HEK293 (cell line): Measurements from ENCODE around the gene TSTD1.
"Not testable (repeated sequence)": the region's sequence is repeated elsewhere in the genome, so short reads cannot be mapped to it uniquely, and the experiment has no call there.

ENCODE experiments used
- HOXA7 ChIP-seq: sonication (generic); formaldehyde crosslinking; IDR thresholded peaks from 2 replicates; pipeline ENCODE4 v1.8.1; 2022; ENCODE audit warnings: missing genetic modification reagents, borderline replicate concordance
- KLF16 ChIP-seq: fragments of 450-650 bp; formaldehyde crosslinking; IDR thresholded peaks from 2 replicates; pipeline ENCODE4 v1.5.1; 2017; ENCODE audit warnings: missing biosample characterization, missing genetic modification characterization
- MZF1 ChIP-seq: fragments of 450-650 bp; formaldehyde crosslinking; IDR thresholded peaks from 2 replicates; pipeline ENCODE4 v1.5.1; 2017; ENCODE audit warnings: missing biosample characterization, missing genetic modification characterization, borderline replicate concordance
- SP2 ChIP-seq: fragments of 450-650 bp; formaldehyde crosslinking; IDR thresholded peaks from 2 replicates; pipeline ENCODE4 v1.5.1; 2016; ENCODE audit warnings: missing biosample characterization, missing genetic modification characterization
- TCF7L2 ChIP-seq: IDR thresholded peaks from 2 replicates; pipeline ENCODE4 v1.6.1; 2011; ENCODE audit warnings: low read depth, mild to moderate bottlenecking, inconsistent platforms, low read length, moderate library complexity, borderline replicate concordance
- TRIM28 ChIP-seq: IDR thresholded peaks from 2 replicates; pipeline ENCODE4 v1.6.1; 2011; ENCODE audit warnings: low read length, control low read depth, borderline replicate concordance
- ZNF221 ChIP-seq: fragments of 450-650 bp; formaldehyde crosslinking; IDR thresholded peaks from 2 replicates; pipeline ENCODE4 v1.5.1; 2017; ENCODE audit warnings: missing biosample characterization, missing genetic modification characterization, borderline replicate concordance
- ZNF423 ChIP-seq: fragments of 450-650 bp; formaldehyde crosslinking; IDR thresholded peaks from 2 replicates; pipeline ENCODE4 v1.5.1; 2016; ENCODE audit warnings: missing biosample characterization, missing genetic modification characterization
- ZNF501 ChIP-seq: fragments of 450-650 bp; formaldehyde crosslinking; IDR thresholded peaks from 2 replicates; pipeline ENCODE4 v1.5.1; 2016; ENCODE audit warnings: missing biosample characterization, missing genetic modification characterization
- ZNF830 ChIP-seq: fragments of 450-650 bp; IDR thresholded peaks from 2 replicates; pipeline ENCODE4 v1.5.0; 2018; ENCODE audit warnings: missing biosample characterization, missing genetic modification characterization, low read depth, mild to moderate bottlenecking, moderate library complexity
- TF ChIP-seq, protein P1 (sequence below): fragments of 450-650 bp; formaldehyde crosslinking; conservative IDR thresholded peaks from 2 replicates; pipeline ENCODE4 v1.5.1; 2016; ENCODE audit warnings: low read depth, missing biosample characterization, missing genetic modification characterization
- TF ChIP-seq, protein P2 (sequence below): fragments of 450-650 bp; formaldehyde crosslinking; IDR thresholded peaks from 2 replicates; pipeline ENCODE4 v1.5.1; 2016; ENCODE audit warnings: missing biosample characterization, missing genetic modification characterization
- TF ChIP-seq, protein P3 (sequence below): fragments of 450-650 bp; formaldehyde crosslinking; IDR thresholded peaks from 2 replicates; pipeline ENCODE4 v1.5.1; 2016; ENCODE audit warnings: missing biosample characterization, missing genetic modification characterization, low read depth
- TF ChIP-seq, protein P4 (sequence below): fragments of 450-650 bp; formaldehyde crosslinking; IDR thresholded peaks from 2 replicates; pipeline ENCODE4 v1.5.1; 2016; ENCODE audit warnings: missing biosample characterization, missing genetic modification characterization, low read depth

DNA sequence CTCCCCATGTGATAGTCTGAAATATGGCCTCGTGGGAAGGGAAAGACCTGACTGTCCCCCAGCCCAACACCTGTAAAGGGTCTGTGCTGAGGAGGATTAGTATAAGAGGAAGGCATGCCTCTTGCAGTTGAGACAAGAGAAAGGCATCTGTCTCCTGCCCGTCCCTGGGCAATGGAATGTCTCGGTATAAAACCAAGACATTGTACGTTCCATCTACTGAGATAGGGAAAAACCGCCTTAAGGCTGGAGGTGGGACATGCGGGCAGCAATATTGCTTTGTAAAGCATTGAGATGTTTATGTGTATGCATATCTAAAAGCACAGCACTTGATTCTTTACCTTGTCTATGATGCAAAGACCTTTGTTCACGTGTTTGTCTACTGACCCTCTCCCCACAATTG is 21.6 kb downstream of the TSTD1 start:
- TF ChIP-seq, protein P1, sequence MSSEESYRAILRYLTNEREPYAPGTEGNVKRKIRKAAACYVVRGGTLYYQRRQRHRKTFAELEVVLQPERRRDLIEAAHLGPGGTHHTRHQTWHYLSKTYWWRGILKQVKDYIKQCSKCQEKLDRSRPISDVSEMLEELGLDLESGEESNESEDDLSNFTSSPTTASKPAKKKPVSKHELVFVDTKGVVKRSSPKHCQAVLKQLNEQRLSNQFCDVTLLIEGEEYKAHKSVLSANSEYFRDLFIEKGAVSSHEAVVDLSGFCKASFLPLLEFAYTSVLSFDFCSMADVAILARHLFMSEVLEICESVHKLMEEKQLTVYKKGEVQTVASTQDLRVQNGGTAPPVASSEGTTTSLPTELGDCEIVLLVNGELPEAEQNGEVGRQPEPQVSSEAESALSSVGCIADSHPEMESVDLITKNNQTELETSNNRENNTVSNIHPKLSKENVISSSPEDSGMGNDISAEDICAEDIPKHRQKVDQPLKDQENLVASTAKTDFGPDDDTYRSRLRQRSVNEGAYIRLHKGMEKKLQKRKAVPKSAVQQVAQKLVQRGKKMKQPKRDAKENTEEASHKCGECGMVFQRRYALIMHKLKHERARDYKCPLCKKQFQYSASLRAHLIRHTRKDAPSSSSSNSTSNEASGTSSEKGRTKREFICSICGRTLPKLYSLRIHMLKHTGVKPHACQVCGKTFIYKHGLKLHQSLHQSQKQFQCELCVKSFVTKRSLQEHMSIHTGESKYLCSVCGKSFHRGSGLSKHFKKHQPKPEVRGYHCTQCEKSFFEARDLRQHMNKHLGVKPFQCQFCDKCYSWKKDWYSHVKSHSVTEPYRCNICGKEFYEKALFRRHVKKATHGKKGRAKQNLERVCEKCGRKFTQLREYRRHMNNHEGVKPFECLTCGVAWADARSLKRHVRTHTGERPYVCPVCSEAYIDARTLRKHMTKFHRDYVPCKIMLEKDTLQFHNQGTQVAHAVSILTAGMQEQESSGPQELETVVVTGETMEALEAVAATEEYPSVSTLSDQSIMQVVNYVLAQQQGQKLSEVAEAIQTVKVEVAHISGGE (tag by site-specific recombination), result not testable (repeated sequence)
- TF ChIP-seq, protein P2, sequence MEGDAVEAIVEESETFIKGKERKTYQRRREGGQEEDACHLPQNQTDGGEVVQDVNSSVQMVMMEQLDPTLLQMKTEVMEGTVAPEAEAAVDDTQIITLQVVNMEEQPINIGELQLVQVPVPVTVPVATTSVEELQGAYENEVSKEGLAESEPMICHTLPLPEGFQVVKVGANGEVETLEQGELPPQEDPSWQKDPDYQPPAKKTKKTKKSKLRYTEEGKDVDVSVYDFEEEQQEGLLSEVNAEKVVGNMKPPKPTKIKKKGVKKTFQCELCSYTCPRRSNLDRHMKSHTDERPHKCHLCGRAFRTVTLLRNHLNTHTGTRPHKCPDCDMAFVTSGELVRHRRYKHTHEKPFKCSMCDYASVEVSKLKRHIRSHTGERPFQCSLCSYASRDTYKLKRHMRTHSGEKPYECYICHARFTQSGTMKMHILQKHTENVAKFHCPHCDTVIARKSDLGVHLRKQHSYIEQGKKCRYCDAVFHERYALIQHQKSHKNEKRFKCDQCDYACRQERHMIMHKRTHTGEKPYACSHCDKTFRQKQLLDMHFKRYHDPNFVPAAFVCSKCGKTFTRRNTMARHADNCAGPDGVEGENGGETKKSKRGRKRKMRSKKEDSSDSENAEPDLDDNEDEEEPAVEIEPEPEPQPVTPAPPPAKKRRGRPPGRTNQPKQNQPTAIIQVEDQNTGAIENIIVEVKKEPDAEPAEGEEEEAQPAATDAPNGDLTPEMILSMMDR, result not testable (repeated sequence)
- TF ChIP-seq MZF1 (tag by site-specific recombination); ZNF830; TCF7L2; TRIM28; HOXA7; ZNF501 (tag by site-specific recombination); KLF16 (tag by site-specific recombination); ZNF221; ZNF423 (tag by site-specific recombination); SP2: not testable (repeated sequence)
- TF ChIP-seq, protein P3, sequence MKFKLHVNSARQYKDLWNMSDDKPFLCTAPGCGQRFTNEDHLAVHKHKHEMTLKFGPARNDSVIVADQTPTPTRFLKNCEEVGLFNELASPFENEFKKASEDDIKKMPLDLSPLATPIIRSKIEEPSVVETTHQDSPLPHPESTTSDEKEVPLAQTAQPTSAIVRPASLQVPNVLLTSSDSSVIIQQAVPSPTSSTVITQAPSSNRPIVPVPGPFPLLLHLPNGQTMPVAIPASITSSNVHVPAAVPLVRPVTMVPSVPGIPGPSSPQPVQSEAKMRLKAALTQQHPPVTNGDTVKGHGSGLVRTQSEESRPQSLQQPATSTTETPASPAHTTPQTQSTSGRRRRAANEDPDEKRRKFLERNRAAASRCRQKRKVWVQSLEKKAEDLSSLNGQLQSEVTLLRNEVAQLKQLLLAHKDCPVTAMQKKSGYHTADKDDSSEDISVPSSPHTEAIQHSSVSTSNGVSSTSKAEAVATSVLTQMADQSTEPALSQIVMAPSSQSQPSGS (tag by site-specific recombination), result not testable (repeated sequence)
- TF ChIP-seq, protein P4, sequence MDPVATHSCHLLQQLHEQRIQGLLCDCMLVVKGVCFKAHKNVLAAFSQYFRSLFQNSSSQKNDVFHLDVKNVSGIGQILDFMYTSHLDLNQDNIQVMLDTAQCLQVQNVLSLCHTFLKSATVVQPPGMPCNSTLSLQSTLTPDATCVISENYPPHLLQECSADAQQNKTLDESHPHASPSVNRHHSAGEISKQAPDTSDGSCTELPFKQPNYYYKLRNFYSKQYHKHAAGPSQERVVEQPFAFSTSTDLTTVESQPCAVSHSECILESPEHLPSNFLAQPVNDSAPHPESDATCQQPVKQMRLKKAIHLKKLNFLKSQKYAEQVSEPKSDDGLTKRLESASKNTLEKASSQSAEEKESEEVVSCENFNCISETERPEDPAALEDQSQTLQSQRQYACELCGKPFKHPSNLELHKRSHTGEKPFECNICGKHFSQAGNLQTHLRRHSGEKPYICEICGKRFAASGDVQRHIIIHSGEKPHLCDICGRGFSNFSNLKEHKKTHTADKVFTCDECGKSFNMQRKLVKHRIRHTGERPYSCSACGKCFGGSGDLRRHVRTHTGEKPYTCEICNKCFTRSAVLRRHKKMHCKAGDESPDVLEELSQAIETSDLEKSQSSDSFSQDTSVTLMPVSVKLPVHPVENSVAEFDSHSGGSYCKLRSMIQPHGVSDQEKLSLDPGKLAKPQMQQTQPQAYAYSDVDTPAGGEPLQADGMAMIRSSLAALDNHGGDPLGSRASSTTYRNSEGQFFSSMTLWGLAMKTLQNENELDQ (tag by site-specific recombination), result not testable (repeated sequence)
